Hematopoietic multipotent progenitor cell treated with erythropoietin and hydrocortisone succinate and interleukin-3 and kit ligand, for 4 days (in vitro differentiated cells): Measurements from ENCODE around the gene WDR7.
A peak's percentile ranks its signal among the peaks of the same experiment; 100 is the strongest.

ENCODE experiments used
- DNase-seq: peaks from one replicate; pipeline ENCODE4 v3.0.0-alpha.2; 2015

WDR7 gene

GRCh38 chr18:56723706-56724105 lies 72.5 kb downstream of the WDR7 start:
- DNase-seq: no peak

GRCh38 chr18:56726906-56727305 lies 75.7 kb downstream of the WDR7 start:
- no peak for DNase-seq

DNA sequence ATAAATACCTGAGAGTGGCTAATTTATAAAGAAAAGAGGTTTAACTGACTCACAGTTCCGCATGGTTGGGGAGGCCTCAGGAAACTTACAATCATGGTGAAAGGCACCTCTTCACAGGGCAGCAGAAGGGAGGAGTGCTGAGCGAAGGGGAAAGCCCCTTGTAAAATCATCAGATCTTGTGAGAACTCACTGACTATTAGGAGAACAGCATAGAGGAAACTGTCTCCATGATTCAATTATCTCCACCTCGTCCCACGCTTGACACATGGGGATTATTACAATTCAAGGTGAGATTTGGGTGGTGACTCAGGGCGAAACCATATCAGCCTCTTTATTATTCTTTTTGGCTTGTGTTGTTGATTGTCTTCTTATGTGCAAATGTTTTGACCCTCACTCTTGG lies 76.2 kb downstream of the WDR7 start:
- no peak for DNase-seq

DNA sequence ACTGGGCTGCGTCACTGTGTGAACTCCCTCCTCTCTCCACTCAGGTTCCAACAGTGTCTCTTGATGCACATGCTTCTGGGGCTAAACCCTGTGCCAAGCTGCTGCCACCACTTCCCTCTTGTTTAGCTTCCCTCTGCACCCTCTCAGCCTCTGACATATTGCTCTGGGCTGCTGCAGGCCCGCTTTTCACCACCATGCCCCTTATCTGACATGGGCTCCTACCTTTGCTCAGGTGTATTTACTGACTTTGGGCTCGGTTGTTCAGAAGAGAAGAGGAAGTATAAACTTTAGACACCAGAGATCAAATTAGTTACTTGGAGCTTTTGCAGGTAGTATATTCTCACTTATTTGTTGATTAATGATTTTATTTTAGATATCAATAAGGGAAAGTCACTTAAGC lies 77.6 kb downstream of the WDR7 start:
- no peak for DNase-seq

DNA sequence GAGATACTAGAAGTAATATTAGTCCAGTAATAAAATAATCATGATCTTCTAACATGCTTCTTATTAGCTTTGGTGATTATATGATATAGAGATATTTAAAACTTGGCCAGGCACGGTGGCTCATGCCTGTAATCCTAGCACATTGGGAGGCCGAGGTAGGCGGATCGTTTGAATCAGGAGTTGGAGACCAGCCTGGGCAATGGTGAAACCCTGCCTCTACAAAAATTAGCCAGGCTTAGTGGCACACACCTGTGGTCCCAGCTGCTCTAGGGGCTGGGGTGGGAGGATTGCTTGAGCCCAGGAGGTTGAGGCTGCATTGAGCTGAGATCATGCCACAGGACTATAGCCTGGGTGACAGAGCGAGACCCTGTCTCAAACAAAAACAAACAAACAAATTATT lies 87.0 kb downstream of the WDR7 start:
- DNase-seq: no peak

DNA sequence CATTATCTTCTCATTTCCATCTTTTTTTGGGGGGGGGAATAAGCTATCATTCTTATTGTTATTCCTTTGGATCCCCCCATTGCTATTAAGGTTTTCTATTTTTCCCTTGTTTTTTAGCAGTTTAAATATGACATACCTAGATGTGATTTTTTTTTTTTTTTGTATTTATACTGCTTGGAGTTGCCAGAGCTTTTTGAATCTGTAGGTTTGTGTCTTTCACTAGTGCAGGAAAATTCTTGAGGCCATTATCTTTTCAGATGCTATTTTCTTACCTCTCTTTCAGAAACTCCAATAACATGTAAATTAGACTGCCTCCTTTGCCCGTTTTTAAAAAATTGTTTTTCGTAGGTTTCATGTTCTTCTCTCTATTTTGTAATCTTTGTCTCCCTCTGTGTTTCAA lies 88.6 kb downstream of the WDR7 start:
- DNase-seq: no peak

GRCh38 chr18:56740645-56741044 lies 89.5 kb downstream of the WDR7 start:
- no peak for DNase-seq

DNA sequence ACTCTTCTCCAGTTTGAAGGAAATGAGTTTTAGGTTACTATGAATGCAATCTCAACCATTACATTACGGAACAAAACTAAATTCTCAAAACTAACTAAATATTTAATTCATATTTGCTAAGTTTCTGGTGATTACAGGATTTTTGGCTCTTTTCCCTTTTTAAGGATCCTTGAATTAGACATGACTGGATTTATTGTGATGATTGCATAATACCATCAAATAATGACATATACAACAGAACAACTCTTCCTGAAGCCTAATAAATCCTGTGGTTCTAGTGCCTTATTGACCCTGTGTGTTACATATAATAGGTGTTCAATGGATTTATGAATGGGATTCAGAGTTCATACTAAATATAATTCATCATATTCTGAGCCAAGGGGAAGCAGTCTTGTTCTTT lies 90.5 kb downstream of the WDR7 start:
- no peak for DNase-seq

DNA sequence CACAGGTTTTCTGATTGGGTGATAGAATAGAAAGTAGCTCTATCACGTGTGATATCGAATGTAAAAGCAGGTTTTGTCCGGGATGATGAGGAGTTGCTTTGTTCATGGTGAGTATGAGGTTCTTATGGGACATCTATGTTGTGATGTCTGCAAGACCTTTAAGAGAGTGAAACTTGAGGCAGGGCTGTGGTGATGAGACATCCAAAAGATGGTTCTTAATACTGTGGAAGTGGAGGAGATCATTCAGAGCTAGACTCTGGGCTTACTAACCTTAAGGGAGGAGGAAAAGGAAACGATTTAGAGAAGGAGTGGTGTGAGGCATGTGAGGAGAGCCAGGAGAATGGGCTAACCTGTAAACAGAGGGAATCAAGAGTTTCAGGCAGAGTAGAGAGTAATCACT lies 92.0 kb downstream of the WDR7 start:
- DNase-seq: no peak

GRCh38 chr18:56747032-56747658 lies 96.0 kb downstream of the WDR7 start:
- peak; percentile 18 for DNase-seq

- no peak for DNase-seq
Measured at GRCh38 chr18:56747857-56748256, 96.7 kb downstream of the WDR7 start.

GRCh38 chr18:56748698-56749268 lies 97.6 kb downstream of the WDR7 start:
- DNase-seq: peak; percentile 76

DNA sequence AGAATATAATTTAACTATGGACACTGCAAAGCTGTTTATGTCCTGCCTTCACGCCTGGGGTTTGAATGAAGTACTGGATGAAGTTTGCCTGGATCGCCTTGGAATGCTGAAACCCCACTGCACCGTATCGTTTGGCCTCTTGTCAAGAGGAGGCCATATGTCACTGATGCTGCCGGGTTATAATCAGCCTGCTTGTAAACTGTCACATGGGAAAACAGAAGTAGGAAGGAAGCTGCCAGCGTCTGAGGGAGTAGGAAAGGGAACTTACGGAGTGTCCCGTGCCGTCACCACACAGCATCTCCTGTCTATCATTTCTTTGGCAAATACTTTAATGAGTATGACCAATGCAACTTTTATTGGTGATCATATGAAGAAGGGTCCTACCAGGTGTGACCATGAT lies 105.8 kb downstream of the WDR7 start:
- peak; percentile 18 for DNase-seq

DNA sequence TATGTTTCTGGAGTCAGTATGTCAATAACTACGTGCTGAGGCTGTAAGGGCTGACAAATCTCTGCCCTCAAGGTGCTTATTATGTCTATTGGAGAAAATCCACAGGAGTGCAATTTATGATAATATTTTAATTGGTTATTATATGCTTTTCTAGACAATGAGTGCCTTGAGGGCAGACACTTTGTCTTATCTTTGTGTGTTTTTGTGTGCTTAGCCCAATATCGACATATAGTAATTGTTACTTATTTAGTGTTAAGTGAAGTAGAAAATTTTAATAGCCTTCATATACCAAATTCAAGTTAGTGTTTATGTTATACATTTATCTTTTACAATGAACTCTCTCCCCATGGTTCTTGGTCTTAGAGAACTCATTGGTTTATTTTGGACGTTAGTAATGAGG lies 118.9 kb downstream of the WDR7 start:
- no peak for DNase-seq

DNA sequence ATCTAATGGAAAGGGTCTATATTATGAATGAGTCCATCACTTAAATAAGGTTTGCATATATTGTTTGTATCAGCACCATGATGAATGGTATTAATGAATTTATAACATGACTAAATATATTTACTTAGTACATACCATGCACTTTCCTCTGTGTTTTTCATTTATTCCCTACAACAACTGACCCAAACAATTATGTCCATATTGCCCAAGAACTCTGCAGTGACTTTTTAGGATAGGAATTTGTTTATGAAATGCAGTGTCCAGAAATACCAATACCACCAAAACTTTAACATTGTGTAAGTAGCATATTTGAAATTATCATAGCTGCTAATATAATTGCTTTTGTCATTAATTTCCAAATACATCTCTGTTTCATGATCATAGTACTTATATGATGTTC lies 119.7 kb downstream of the WDR7 start:
- DNase-seq: no peak

GRCh38 chr18:56775701-56776100 lies 124.5 kb downstream of the WDR7 start:
- DNase-seq: no peak

- no peak for DNase-seq
Measured at GRCh38 chr18:56787390-56787789, 136.2 kb downstream of the WDR7 start.

GRCh38 chr18:56789004-56789888 lies 138.1 kb downstream of the WDR7 start:
- peak; percentile 57 for DNase-seq

DNA sequence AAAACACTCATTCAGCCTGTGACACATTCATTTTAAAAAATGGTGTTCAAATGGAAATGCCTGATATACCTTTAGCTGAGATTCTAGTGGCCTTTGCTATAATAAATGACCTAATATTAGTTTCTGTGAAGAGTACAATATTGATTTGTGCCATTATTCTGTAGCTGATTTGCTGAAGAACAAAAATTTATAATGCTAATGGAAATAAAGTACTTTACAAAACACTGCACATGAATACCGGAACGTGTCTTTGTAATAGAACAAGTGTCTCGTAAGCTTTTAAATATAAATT lies 138.7 kb downstream of the WDR7 start:
- no peak for DNase-seq

GRCh38 chr18:56795381-56795780 lies 144.2 kb downstream of the WDR7 start:
- no peak for DNase-seq

- DNase-seq: no peak
Measured at GRCh38 chr18:56799756-56800155, 148.6 kb downstream of the WDR7 start.

GRCh38 chr18:56803051-56803450 lies 151.9 kb downstream of the WDR7 start:
- no peak for DNase-seq

GRCh38 chr18:56804395-56804794 lies 153.2 kb downstream of the WDR7 start:
- no peak for DNase-seq

- no peak for DNase-seq
Measured at GRCh38 chr18:56807901-56808300, 156.7 kb downstream of the WDR7 start.

DNA sequence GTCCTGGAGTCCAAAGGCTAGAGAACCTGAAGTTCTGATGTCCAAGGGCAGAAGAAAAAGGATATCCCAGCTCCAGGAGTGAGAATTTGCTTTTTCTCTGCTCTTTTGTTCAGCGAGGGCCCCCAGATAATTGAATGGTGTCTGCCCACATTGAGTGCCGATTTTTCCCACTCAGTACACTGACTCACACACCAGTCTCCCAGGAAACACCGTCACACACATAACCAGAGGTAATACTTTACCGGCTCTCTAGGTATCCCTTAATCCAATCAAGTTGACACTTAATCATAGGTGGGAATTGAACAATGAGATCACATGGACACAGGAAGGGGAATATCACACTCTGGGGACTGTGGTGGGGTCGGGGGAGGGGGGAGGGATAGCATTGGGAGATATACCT lies 161.5 kb downstream of the WDR7 start:
- DNase-seq: no peak
